Inferior parietal cortex (tissue), 1 donor: Measurements from ENCODE around the gene AP2B1.

ENCODE experiments used
- DNase-seq: peaks from one replicate; pipeline ENCODE4 v3.0.0-alpha.2; 2016; ENCODE audit errors: extremely low spot score

The AP2B1 gene

GRCh38 chr17:35773679-35774425 lies 186.7 kb downstream of the AP2B1 start:
- no peak for DNase-seq

- no peak for DNase-seq
These were observed 187.4 kb downstream of the AP2B1 start for GRCh38 chr17:35774499-35774898.

- DNase-seq = no peak
These were observed 187.9 kb downstream of the AP2B1 start for GRCh38 chr17:35775039-35775438.

GRCh38 chr17:35775583-35775982 lies 188.5 kb downstream of the AP2B1 start:
- no peak for DNase-seq
